SK-N-SH (cell line): ENCODE results near the gene PDE6A. TPM values are rescaled to one million over a fixed set of nuclear protein-coding genes. Genes with fewer than 3 reads are reported as not detected.

Experiments used
- CTCF ChIA-PET: fragments of 300-600, 350-600 bp; formaldehyde crosslinking; extraction: SDS; loops from one replicate; lab custom pipeline; 2021; lab: Yijun Ruan, JAX
- POLR2A ChIA-PET: fragments of 350-600 bp; sonication (Branson Sonifier 250); formaldehyde crosslinking; extraction: SDS; loops from one replicate; lab custom pipeline; 2020; ENCODE audit warnings: antibody characterized with exemption, inconsistent platforms; lab: Yijun Ruan, JAX
- DNase-seq: peaks from one replicate; pipeline ENCODE4 v3.0.0; 2012
- H2AFZ ChIP-seq: fragments of 200-600 bp; sonication (generic); 2 replicates; pipeline ENCODE4 v1.8.1; 2016; ENCODE audit warnings: antibody characterized with exemption, mild to moderate bottlenecking, low read depth
- H3F3A ChIP-seq: fragments of 200-600 bp; sonication (generic); replicated peaks from 2 replicates; pipeline ENCODE3; 2016; ENCODE audit warnings: antibody characterized with exemption, mild to moderate bottlenecking; ENCODE audit not compliant: insufficient read depth
- H3K27ac ChIP-seq, 2 experiments: fragments of 200-500 bp in 1 of 2; fragments of 200-600 bp in 1 of 2; sonication (Bioruptor generic) in 1 of 2; sonication (generic), shearing (Covaris generic) in 1 of 2; 2 replicates each; pipeline versions ENCODE4 v1.5.1 to v1.6.1; 2014 to 2016; ENCODE audit warnings: low read depth in 2 of 2, inconsistent platforms in 1 of 2, low read length in 1 of 2, mild to moderate bottlenecking in 1 of 2, mixed read lengths in 1 of 2
- H3K27me3 ChIP-seq: fragments of 200-600 bp; sonication (generic), shearing (Covaris generic); 2 replicates; pipeline ENCODE4 v1.6.1; 2016; ENCODE audit warnings: mixed run types; ENCODE audit not compliant: insufficient read depth
- H3K36me3 ChIP-seq, 2 experiments: fragments of 200-500 bp in 1 of 2; fragments of 200-600 bp in 1 of 2; sonication (Bioruptor generic) in 1 of 2; sonication (generic) in 1 of 2; replicated peaks in 1 of 2; 2 replicates each; pipeline versions ENCODE3 to v1.5.1; 2014 to 2016; ENCODE audit warnings: low read length in 1 of 2, mild to moderate bottlenecking in 1 of 2; ENCODE audit not compliant: insufficient read depth in 2 of 2, control insufficient read depth in 1 of 2
- H3K4me1 ChIP-seq, 2 experiments: fragments of 200-500 bp in 1 of 2; fragments of 200-600 bp in 1 of 2; sonication (Bioruptor generic) in 1 of 2; sonication (generic), shearing (Covaris generic) in 1 of 2; 2 replicates each; pipeline versions ENCODE4 v1.5.1 to v1.6.1; 2014 to 2016; ENCODE audit warnings: low read depth in 1 of 2, low read length in 1 of 2, mixed run types in 1 of 2; ENCODE audit not compliant: insufficient read depth in 2 of 2, control insufficient read depth in 1 of 2
- H3K4me2 ChIP-seq: fragments of 200-600 bp; sonication (generic), shearing (Covaris generic); 2 replicates; pipeline ENCODE4 v1.6.1; 2017; ENCODE audit warnings: mixed run types
- H3K4me3 ChIP-seq, 2 experiments: fragments of 200-500 bp in 1 of 2; fragments of 200-600 bp in 1 of 2; sonication (Bioruptor generic) in 1 of 2; sonication (generic), shearing (Covaris generic) in 1 of 2; 2 replicates each; pipeline versions ENCODE4 v1.5.1 to v1.8.1; 2014 to 2016; ENCODE audit warnings: low read depth in 2 of 2, inconsistent platforms in 1 of 2, low read length in 1 of 2, mild to moderate bottlenecking in 1 of 2, mixed read lengths in 1 of 2, moderate library complexity in 1 of 2
- H3K79me2 ChIP-seq: fragments of 200-600 bp; sonication (generic); 2 replicates; pipeline ENCODE4 v1.8.1; 2017; ENCODE audit warnings: mild to moderate bottlenecking; ENCODE audit not compliant: insufficient read depth
- H3K9ac ChIP-seq: fragments of 200-600 bp; sonication (generic); 2 replicates; pipeline ENCODE4 v1.6.1; 2017; ENCODE audit warnings: mixed run types
- H3K9me2 ChIP-seq: fragments of 200-600 bp; sonication (generic); 2 replicates; pipeline ENCODE4 v1.6.1; 2017; ENCODE audit warnings: mixed run types
- H3K9me3 ChIP-seq: fragments of 200-600 bp; sonication (generic); 2 replicates; pipeline ENCODE4 v1.6.1; 2017; ENCODE audit warnings: mixed run types, mild to moderate bottlenecking, moderate library complexity
- H4K20me1 ChIP-seq: fragments of 200-600 bp; sonication (generic); 2 replicates; pipeline ENCODE4 v1.6.1; 2017; ENCODE audit warnings: mild to moderate bottlenecking, mixed run types; ENCODE audit not compliant: insufficient read depth
- EZH2phosphoT487 ChIP-seq: fragments of 200-600 bp; sonication (generic); IDR thresholded peaks from 2 replicates; pipeline ENCODE4 v1.6.1; 2017; ENCODE audit warnings: low read depth, mixed run types, mild to moderate bottlenecking, antibody characterized with exemption, moderate library complexity, borderline replicate concordance
- GABPA ChIP-seq: IDR thresholded peaks from 2 replicates; pipeline ENCODE4 v1.4.0; 2012; ENCODE audit warnings: low read depth, mild to moderate bottlenecking
- JUND ChIP-seq: IDR thresholded peaks from 2 replicates; pipeline ENCODE4 v1.4.0; 2012
- MAX ChIP-seq: IDR thresholded peaks from 2 replicates; pipeline ENCODE4 v1.4.0; 2012; ENCODE audit warnings: low read depth
- NFIC ChIP-seq: IDR thresholded peaks from 2 replicates; pipeline ENCODE4 v1.4.0; 2012; ENCODE audit warnings: borderline replicate concordance
- POLR2AphosphoS5 ChIP-seq: IDR thresholded peaks from 2 replicates; pipeline ENCODE4 v1.6.1; 2012; ENCODE audit warnings: low read depth, low read length
- RXRA ChIP-seq: IDR thresholded peaks from 2 replicates; pipeline ENCODE4 v1.4.0; 2012; ENCODE audit warnings: low read depth, mild to moderate bottlenecking, borderline replicate concordance
- SIN3A ChIP-seq: IDR thresholded peaks from 2 replicates; pipeline ENCODE4 v1.6.1; 2012; ENCODE audit warnings: low read depth, mild to moderate bottlenecking, low read length, moderate library complexity, borderline replicate concordance
- SMC3 ChIP-seq: IDR thresholded peaks from 2 replicates; pipeline ENCODE4 v1.6.1; 2012; ENCODE audit warnings: low read depth, low read length, improper control_type of control experiment
- TCF12 ChIP-seq: IDR thresholded peaks from 2 replicates; pipeline ENCODE4 v1.4.0; 2012
- TEAD4 ChIP-seq: IDR thresholded peaks from 2 replicates; pipeline ENCODE4 v1.4.0; 2012; ENCODE audit warnings: mild to moderate bottlenecking, borderline replicate concordance; ENCODE audit not compliant: insufficient read depth
- USF1 ChIP-seq: IDR thresholded peaks from 2 replicates; pipeline ENCODE4 v1.4.0; 2012; ENCODE audit warnings: low read depth, borderline replicate concordance
- WGBS: methylation state at CpG from one replicate; pipeline ENCODE4 v1.1.6; 2017; ENCODE audit warnings: low lambda C conversion rate; 5-methylcytosine and 5-hydroxymethylcytosine counted together
- polyA plus RNA-seq, 3 experiments: library from polyadenylated mRNA; depleted of rRNA; stranded (reverse); fragments of >200 nt; gene quantifications; 2 replicates each; pipeline ENCODE4 v1.2.3, GENCODE V29; 2012
- TF ChIP-seq, protein P1 (sequence below): IDR thresholded peaks from 2 replicates; pipeline ENCODE4 v1.4.0; 2012; ENCODE audit warnings: low read depth, borderline replicate concordance

Gene PDE6A
- polyA plus RNA-seq, 1 of the 3 experiments (the other 2 are of a cell fraction), result 0.05 TPM

- ChIA-PET POLR2A (no interaction called here), CTCF (interaction anchor here (1.1 to 32.2 kb wide), 41 partner anchors 9 to 602 kb away, joined by 3 to 730 read pairs (median 6); partner anchors contain the start of gene SLC26A2)
- no peaks in the 10 kb centered on the region for H3K4me1 ChIP-seq
- no peaks in the 10 kb centered on the region for H3K36me3 ChIP-seq
- H3K4me3 ChIP-seq, result no peak overlapping the region
- no peaks in the 10 kb centered on the region for H3K79me2 ChIP-seq
- H3K9me2 ChIP-seq, result no peaks in the 10 kb centered on the region
- no peak for DNase-seq
- H4K20me1 ChIP-seq, result no peaks in the 10 kb centered on the region
- WGBS, result 87% methylated on average over 24 of the region's 30 CpGs
- H3K9ac ChIP-seq, result no peak overlapping the region
- no peak overlapping the region for H3K27ac ChIP-seq
- H3F3A ChIP-seq, result no peaks in the 10 kb centered on the region
- no peaks in the 10 kb centered on the region for H3K9me3 ChIP-seq
- no peak overlapping the region for H3K4me2 ChIP-seq
- TF ChIP-seq POLR2AphosphoS5, result no peak
- TF ChIP-seq TCF12, result no peak
- no peak for TF ChIP-seq TEAD4
- no peak overlapping the region for H2AFZ ChIP-seq
- no peaks in the 10 kb centered on the region for H3K27me3 ChIP-seq
These were observed 111.3 kb downstream of the PDE6A start for GRCh38 chr5:149833116-149833827.

- CTCF ChIA-PET, result interaction anchor here (1.5 to 32.2 kb wide), 9 partner anchors 9 to 603 kb away, joined by 3 to 730 read pairs (median 41); partner anchors contain the start of gene SLC26A2
- 83% methylated on average over 7 of the region's 12 CpGs for WGBS
- no peak overlapping the region for H3K9ac ChIP-seq
These were observed 112.0 kb downstream of the PDE6A start for GRCh38 chr5:149832636-149833035.

More at GRCh38 chr5:149832636-149833035, 112.0 kb downstream of the PDE6A start:
- Histone ChIP-seq H3K27ac (no peak overlapping the region), H3K9me3 (no peaks in the 10 kb centered on the region), H3K4me3 (no peak overlapping the region), H2AFZ (no peak overlapping the region), H3F3A (no peaks in the 10 kb centered on the region), H3K4me1 (no peaks in the 10 kb centered on the region; a peak in 1 of 4 replicates), H3K36me3 (no peaks in the 10 kb centered on the region), H3K27me3 (no peaks in the 10 kb centered on the region), H4K20me1 (no peaks in the 10 kb centered on the region), H3K4me2 (no peak overlapping the region), H3K79me2 (no peaks in the 10 kb centered on the region), H3K9me2 (no peaks in the 10 kb centered on the region)
- POLR2A ChIA-PET, result no interaction called here
- TF ChIP-seq NFIC, result no peak
- TF ChIP-seq TEAD4, result no peak
- TF ChIP-seq SMC3, result no peak
- TF ChIP-seq EZH2phosphoT487, result no peak
- TF ChIP-seq USF1, result no peak
- no peak for TF ChIP-seq MAX
- TF ChIP-seq GABPA, result no peak
- TF ChIP-seq, protein P1, sequence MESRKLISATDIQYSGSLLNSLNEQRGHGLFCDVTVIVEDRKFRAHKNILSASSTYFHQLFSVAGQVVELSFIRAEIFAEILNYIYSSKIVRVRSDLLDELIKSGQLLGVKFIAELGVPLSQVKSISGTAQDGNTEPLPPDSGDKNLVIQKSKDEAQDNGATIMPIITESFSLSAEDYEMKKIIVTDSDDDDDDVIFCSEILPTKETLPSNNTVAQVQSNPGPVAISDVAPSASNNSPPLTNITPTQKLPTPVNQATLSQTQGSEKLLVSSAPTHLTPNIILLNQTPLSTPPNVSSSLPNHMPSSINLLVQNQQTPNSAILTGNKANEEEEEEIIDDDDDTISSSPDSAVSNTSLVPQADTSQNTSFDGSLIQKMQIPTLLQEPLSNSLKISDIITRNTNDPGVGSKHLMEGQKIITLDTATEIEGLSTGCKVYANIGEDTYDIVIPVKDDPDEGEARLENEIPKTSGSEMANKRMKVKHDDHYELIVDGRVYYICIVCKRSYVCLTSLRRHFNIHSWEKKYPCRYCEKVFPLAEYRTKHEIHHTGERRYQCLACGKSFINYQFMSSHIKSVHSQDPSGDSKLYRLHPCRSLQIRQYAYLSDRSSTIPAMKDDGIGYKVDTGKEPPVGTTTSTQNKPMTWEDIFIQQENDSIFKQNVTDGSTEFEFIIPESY, result no peak
- no peak for TF ChIP-seq TCF12
- TF ChIP-seq RXRA, result no peak
- TF ChIP-seq POLR2AphosphoS5, result no peak
- TF ChIP-seq JUND, result no peak
- no peak for TF ChIP-seq SIN3A
- no peak for DNase-seq
